Smooth muscle cell (in vitro differentiated cells): Measurements from ENCODE around the gene SYN1. TPM values are rescaled to one million over a fixed set of nuclear protein-coding genes. Genes with fewer than 3 reads are reported as not detected.

Experiments used
- DNase-seq: peaks from one replicate; lab custom pipeline; 2025; ENCODE audit not compliant: unreplicated experiment; lab: John Stamatoyannopoulos, UW
- H2AFZ ChIP-seq: fragments of 200-600 bp; sonication (generic); 2 replicates; pipeline ENCODE4 v1.6.0; 2016; ENCODE audit warnings: antibody characterized with exemption, low read depth, mild to moderate bottlenecking
- H3F3A ChIP-seq: fragments of 200-600 bp; sonication (generic); 2 replicates; pipeline ENCODE4 v1.6.0; 2017; ENCODE audit warnings: antibody characterized with exemption, low read depth
- H3K27ac ChIP-seq: fragments of 200-600 bp; sonication (generic); 2 replicates; pipeline ENCODE4 v1.5.1; 2016; ENCODE audit warnings: low read depth, mild to moderate bottlenecking
- H3K27me3 ChIP-seq: fragments of 200-600 bp; sonication (generic); 2 replicates; pipeline ENCODE4 v1.6.1; 2016; ENCODE audit warnings: low read depth, mild to moderate bottlenecking
- H3K36me3 ChIP-seq: fragments of 200-600 bp; sonication (generic); 2 replicates; pipeline ENCODE4 v1.5.1; 2016; ENCODE audit warnings: low read depth
- H3K4me1 ChIP-seq: fragments of 200-600 bp; sonication (generic); 2 replicates; pipeline ENCODE4 v1.5.1; 2016; ENCODE audit warnings: low read depth
- H3K4me2 ChIP-seq: fragments of 200-600 bp; sonication (generic); 2 replicates; pipeline ENCODE4 v1.6.0; 2016; ENCODE audit warnings: mild to moderate bottlenecking
- H3K4me3 ChIP-seq: fragments of 200-600 bp; sonication (generic); 2 replicates; pipeline ENCODE4 v1.5.1; 2016; ENCODE audit warnings: mild to moderate bottlenecking
- H3K79me2 ChIP-seq: fragments of 200-600 bp; sonication (generic); 2 replicates; pipeline ENCODE4 v1.6.0; 2016; ENCODE audit warnings: low read depth, mild to moderate bottlenecking
- H3K9ac ChIP-seq: fragments of 200-600 bp; sonication (generic); 2 replicates; pipeline ENCODE4 v1.6.0; 2016; ENCODE audit warnings: low read depth
- H3K9me3 ChIP-seq: fragments of 200-600 bp; sonication (generic); replicated peaks from 2 replicates; pipeline ENCODE4 v1.5.1; 2016; ENCODE audit warnings: low read depth
- H4K20me1 ChIP-seq: fragments of 200-600 bp; sonication (generic); 2 replicates; pipeline ENCODE4 v1.6.0; 2016; ENCODE audit warnings: low read depth
- WGBS: methylation state at CpG from one replicate; pipeline ENCODE4 v1.1.7; 2016; ENCODE audit warnings: low lambda C conversion rate; 5-methylcytosine and 5-hydroxymethylcytosine counted together
- polyA plus RNA-seq: library from polyadenylated mRNA; unstranded; fragments of >200 nt; fragmentation: Nextera tagmentation; extraction: Ambion mirVana; gene quantifications from 2 replicates; pipeline ENCODE4 v1.2.1, GENCODE V29; 2016
- total RNA-seq: library from RNA; depleted of rRNA; stranded (reverse); fragments of >200 nt; gene quantifications from 2 replicates; pipeline ENCODE4 v1.2.3, GENCODE V29; 2014
- TF ChIP-seq, protein P1 (sequence below): fragments of 200-600 bp; sonication (generic); IDR thresholded peaks from 2 replicates; pipeline ENCODE4 v1.5.1; 2017; ENCODE audit warnings: borderline replicate concordance, mild to moderate bottlenecking, antibody characterized with exemption; ENCODE audit not compliant: insufficient read depth, poor library complexity, severe bottlenecking

Gene SYN1
- total and polyA plus RNA-seq, 2 experiments from 2014 or later = 5.1 to 9.1 TPM

DNA sequence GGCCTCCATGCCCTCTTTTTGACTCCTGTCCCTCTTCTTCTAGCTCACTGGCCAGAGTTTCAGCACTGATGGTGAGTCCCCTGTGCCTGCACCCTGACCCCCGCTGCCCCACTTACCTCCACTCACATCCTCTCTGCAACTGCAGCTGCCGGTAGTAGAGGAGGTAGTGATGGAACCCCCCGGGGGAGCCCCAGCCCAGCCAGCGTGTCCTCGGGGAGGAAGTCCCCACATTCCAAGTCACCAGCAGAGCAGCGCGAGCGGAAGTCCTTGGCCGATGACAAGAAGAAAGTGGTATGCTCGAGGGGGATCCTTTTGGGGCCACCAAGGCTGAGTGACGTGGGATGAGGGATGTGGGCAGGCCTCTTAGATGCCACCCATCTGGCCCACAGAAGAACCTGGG, 52.8 kb downstream of the SYN1 start:
- peaks cover 1% of the 10 kb centered on the region for H3K79me2 ChIP-seq
- no peak overlapping the region for H3K4me2 ChIP-seq
- H3K27ac ChIP-seq = no peak overlapping the region
- no peaks in the 10 kb centered on the region for H3K36me3 ChIP-seq
- TF ChIP-seq, protein P1, sequence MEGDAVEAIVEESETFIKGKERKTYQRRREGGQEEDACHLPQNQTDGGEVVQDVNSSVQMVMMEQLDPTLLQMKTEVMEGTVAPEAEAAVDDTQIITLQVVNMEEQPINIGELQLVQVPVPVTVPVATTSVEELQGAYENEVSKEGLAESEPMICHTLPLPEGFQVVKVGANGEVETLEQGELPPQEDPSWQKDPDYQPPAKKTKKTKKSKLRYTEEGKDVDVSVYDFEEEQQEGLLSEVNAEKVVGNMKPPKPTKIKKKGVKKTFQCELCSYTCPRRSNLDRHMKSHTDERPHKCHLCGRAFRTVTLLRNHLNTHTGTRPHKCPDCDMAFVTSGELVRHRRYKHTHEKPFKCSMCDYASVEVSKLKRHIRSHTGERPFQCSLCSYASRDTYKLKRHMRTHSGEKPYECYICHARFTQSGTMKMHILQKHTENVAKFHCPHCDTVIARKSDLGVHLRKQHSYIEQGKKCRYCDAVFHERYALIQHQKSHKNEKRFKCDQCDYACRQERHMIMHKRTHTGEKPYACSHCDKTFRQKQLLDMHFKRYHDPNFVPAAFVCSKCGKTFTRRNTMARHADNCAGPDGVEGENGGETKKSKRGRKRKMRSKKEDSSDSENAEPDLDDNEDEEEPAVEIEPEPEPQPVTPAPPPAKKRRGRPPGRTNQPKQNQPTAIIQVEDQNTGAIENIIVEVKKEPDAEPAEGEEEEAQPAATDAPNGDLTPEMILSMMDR = no peak
- no peaks in the 10 kb centered on the region for H3K4me1 ChIP-seq
- peaks cover 4% of the 10 kb centered on the region for H4K20me1 ChIP-seq
- no peak overlapping the region for H3K9ac ChIP-seq
- 93% methylated on average over 11 of the region's 11 CpGs for WGBS
- no peaks in the 10 kb centered on the region for H3K9me3 ChIP-seq
- H3F3A ChIP-seq = no peaks in the 10 kb centered on the region
- no peaks in the 10 kb centered on the region for H3K27me3 ChIP-seq
- H3K4me3 ChIP-seq = no peak overlapping the region
- no peak for DNase-seq
- no peak overlapping the region for H2AFZ ChIP-seq

- no peak for DNase-seq
- H3K79me2 ChIP-seq = peaks cover 5% of the 10 kb centered on the region
- no peak overlapping the region for H3K4me3 ChIP-seq
- H3K4me2 ChIP-seq = no peak overlapping the region
- peaks cover 4% of the 10 kb centered on the region for H4K20me1 ChIP-seq
- H3K27me3 ChIP-seq = no peaks in the 10 kb centered on the region
- H3K9me3 ChIP-seq = no peaks in the 10 kb centered on the region
- no peak overlapping the region for H3K27ac ChIP-seq
- H2AFZ ChIP-seq = no peak overlapping the region
- H3K36me3 ChIP-seq = no peaks in the 10 kb centered on the region
- WGBS = 88% methylated on average over 12 of the region's 12 CpGs
- no peak overlapping the region for H3K9ac ChIP-seq
- TF ChIP-seq, protein P1 = no peak
- no peaks in the 10 kb centered on the region for H3F3A ChIP-seq
- H3K4me1 ChIP-seq = no peaks in the 10 kb centered on the region
Measured at GRCh38 chrX:47564438-47565085, 55.1 kb downstream of the SYN1 start.

DNA sequence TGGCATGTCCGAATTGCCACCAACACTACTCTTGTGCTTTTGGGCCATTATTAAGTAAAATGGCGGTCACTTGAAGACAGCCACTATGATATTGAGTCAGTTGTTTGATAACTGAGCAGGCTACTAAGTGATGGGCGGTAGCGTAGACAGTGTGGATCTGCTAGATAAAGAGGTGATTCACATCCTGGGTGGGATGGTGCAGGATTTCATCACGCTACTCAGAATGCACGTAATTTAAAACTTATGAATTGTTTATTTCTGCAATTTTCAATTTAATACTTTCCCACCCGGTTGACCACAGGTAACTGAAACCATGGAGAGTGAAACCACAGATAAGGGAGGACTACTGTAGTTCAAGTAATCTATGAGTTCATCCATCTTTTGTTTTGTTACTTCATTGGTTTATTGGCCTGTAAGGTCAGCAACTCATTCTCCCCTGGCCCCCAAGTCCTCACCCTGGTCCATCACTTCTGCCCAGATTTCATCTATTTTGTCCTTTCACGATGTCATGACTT, 55.8 kb downstream of the SYN1 start:
- H3F3A ChIP-seq = no peaks in the 10 kb centered on the region
- TF ChIP-seq, protein P1 = no peak
- no peak overlapping the region for H3K4me2 ChIP-seq
- H3K27ac ChIP-seq = no peak overlapping the region
- H3K36me3 ChIP-seq = no peaks in the 10 kb centered on the region
- H3K27me3 ChIP-seq = no peaks in the 10 kb centered on the region
- no peak overlapping the region for H3K4me3 ChIP-seq
- peaks cover 5% of the 10 kb centered on the region for H3K79me2 ChIP-seq
- H4K20me1 ChIP-seq = peaks cover 4% of the 10 kb centered on the region
- H3K4me1 ChIP-seq = no peaks in the 10 kb centered on the region
- H3K9me3 ChIP-seq = no peaks in the 10 kb centered on the region
- H3K9ac ChIP-seq = no peak overlapping the region
- H2AFZ ChIP-seq = no peak overlapping the region
- WGBS = 64% methylated on average over 8 of the region's 8 CpGs
- DNase-seq = no peak
